ENCODE measurements around the gene FETUB.

DNA sequence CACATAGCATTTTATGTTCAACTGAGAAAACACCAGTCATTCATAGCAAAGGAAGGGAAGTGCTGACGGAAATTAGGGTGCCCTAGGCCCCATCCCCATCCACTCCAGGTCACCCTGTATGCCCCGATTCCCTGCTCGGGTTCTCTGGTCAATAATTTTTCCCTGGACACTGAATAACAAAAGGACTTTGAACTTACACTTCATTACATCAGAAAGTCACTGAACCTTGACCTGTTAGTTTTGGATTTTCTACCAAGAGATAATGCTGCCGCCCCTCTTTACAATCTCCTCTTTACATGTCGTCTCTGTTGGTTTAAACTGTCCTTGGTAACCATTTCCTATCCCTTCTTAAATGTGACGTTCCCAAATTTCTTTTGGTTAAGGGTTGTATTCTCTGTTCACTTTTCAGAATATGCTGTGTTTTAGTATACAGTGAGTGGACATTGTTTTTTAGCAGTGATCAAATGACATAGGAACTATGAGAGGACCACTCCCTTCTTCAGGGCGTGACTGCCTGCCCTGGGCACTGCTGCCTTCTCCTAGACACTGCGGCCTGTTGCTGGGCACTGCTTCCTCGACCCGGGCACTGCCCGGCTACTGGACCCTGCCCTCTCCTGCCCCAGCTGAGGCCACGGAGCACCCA lies 40.9 kb upstream of the FETUB start:
- TF ChIP-seq, protein P1, sequence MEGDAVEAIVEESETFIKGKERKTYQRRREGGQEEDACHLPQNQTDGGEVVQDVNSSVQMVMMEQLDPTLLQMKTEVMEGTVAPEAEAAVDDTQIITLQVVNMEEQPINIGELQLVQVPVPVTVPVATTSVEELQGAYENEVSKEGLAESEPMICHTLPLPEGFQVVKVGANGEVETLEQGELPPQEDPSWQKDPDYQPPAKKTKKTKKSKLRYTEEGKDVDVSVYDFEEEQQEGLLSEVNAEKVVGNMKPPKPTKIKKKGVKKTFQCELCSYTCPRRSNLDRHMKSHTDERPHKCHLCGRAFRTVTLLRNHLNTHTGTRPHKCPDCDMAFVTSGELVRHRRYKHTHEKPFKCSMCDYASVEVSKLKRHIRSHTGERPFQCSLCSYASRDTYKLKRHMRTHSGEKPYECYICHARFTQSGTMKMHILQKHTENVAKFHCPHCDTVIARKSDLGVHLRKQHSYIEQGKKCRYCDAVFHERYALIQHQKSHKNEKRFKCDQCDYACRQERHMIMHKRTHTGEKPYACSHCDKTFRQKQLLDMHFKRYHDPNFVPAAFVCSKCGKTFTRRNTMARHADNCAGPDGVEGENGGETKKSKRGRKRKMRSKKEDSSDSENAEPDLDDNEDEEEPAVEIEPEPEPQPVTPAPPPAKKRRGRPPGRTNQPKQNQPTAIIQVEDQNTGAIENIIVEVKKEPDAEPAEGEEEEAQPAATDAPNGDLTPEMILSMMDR (IDR thresholded peaks at IDR 0.05) = no peak
- TF ChIP-seq POLR2A (IDR thresholded peaks at IDR 0.05) = no peak
